Urinary bladder (tissue), 4 donors: ENCODE measurements around the gene GRPEL1. TPM values are rescaled to one million over a fixed set of nuclear protein-coding genes. Genes with fewer than 3 reads are reported as not detected.
"Not testable (repeated sequence)": the region's sequence is repeated elsewhere in the genome, so short reads cannot be mapped to it uniquely, and the experiment has no call there.

Experiments used
- DNase-seq: peaks from one replicate; pipeline ENCODE4 v3.0.0-alpha.2; 2015; ENCODE audit errors: extremely low spot score
- H3K27ac ChIP-seq: one replicate; pipeline ENCODE4 v1.5.1; 2013; ENCODE audit warnings: low read depth, mild to moderate bottlenecking, moderate library complexity
- H3K36me3 ChIP-seq: one replicate; pipeline ENCODE4 v1.6.1; 2013; ENCODE audit warnings: mild to moderate bottlenecking, moderate library complexity; ENCODE audit not compliant: insufficient read depth
- H3K4me1 ChIP-seq: one replicate; pipeline ENCODE4 v1.6.1; 2013; ENCODE audit warnings: mild to moderate bottlenecking, moderate library complexity; ENCODE audit not compliant: insufficient read depth
- H3K4me3 ChIP-seq: one replicate; pipeline ENCODE4 v1.5.1; 2013; ENCODE audit warnings: low read depth, low read length
- WGBS: extraction: QIAGEN DNeasy Blood & Tissue Kit; methylation state at CpG from one replicate; pipeline ENCODE4 v1.1.7; 2013; 5-methylcytosine and 5-hydroxymethylcytosine counted together
- polyA plus RNA-seq: library from polyadenylated mRNA; stranded (reverse); fragments of 200-250 nt; gene quantifications from one replicate; pipeline ENCODE4 v1.2.3, GENCODE V29; 2013
- total RNA-seq: library from RNA; depleted of rRNA; stranded (reverse); fragments of >200 nt; gene quantifications from one replicate; pipeline ENCODE4 v1.2.3, GENCODE V29; 2014
- donor health status: healthy with polysubstance abuse.
- donor health status: healthy.

GRPEL1 gene
- total and polyA plus RNA-seq, 2 donors = 15.9 to 27.7 TPM

GRCh38 chr4:7083597-7084563 is 16.0 kb upstream of the GRPEL1 start:
- WGBS = 68% methylated on average over 9 of the region's 9 CpGs
- H3K4me3 ChIP-seq = no peak overlapping the region
- no peaks in the 10 kb centered on the region for H3K4me1 ChIP-seq
- DNase-seq = no peak
- H3K36me3 ChIP-seq = no peaks in the 10 kb centered on the region
- H3K27ac ChIP-seq = no peak overlapping the region

- not testable (repeated sequence) for H3K4me1 ChIP-seq, H3K27ac ChIP-seq, H3K36me3 ChIP-seq, DNase-seq, H3K4me3 ChIP-seq
- 85% methylated on average over 2 of the region's 2 CpGs for WGBS
These were observed 12.0 kb upstream of the GRPEL1 start for GRCh38 chr4:7079909-7080308.

- not testable (repeated sequence) for DNase-seq, H3K36me3 ChIP-seq, H3K27ac ChIP-seq, H3K4me3 ChIP-seq, H3K4me1 ChIP-seq
These were observed 11.6 kb upstream of the GRPEL1 start for GRCh38 chr4:7079483-7079882.

GRCh38 chr4:7078025-7078424 is 10.2 kb upstream of the GRPEL1 start:
- DNase-seq = no peak
- WGBS = 86% methylated on average over 5 of the region's 5 CpGs
- Histone ChIP-seq H3K27ac (no peak overlapping the region), H3K4me3 (no peak overlapping the region), H3K4me1 (no peaks in the 10 kb centered on the region), H3K36me3 (no peaks in the 10 kb centered on the region)

GRCh38 chr4:7077371-7077770 is 9.5 kb upstream of the GRPEL1 start:
- H3K4me1 ChIP-seq = no peaks in the 10 kb centered on the region
- H3K27ac ChIP-seq = no peak overlapping the region
- no peak overlapping the region for H3K4me3 ChIP-seq
- H3K36me3 ChIP-seq = no peaks in the 10 kb centered on the region
- no peak for DNase-seq
- WGBS = 92% methylated on average over 12 of the region's 12 CpGs

GRCh38 chr4:7076696-7077082 is 8.8 kb upstream of the GRPEL1 start:
- 67% methylated on average over 6 of the region's 6 CpGs for WGBS
- Histone ChIP-seq H3K4me3 (no peak overlapping the region), H3K36me3 (no peaks in the 10 kb centered on the region), H3K27ac (no peak overlapping the region), H3K4me1 (no peaks in the 10 kb centered on the region)
- no peak for DNase-seq

- Histone ChIP-seq H3K4me3 (no peak overlapping the region), H3K4me1 (no peaks in the 10 kb centered on the region), H3K36me3 (no peaks in the 10 kb centered on the region), H3K27ac (no peak overlapping the region)
- DNase-seq = no peak
- WGBS = 85% methylated on average over 25 of the region's 25 CpGs
These were observed 8.3 kb upstream of the GRPEL1 start for GRCh38 chr4:7075962-7076695.

GRCh38 chr4:7074426-7074825 is 6.6 kb upstream of the GRPEL1 start:
- no peak overlapping the region for H3K27ac ChIP-seq
- 86% methylated on average over 9 of the region's 9 CpGs for WGBS
- H3K4me3 ChIP-seq = no peak overlapping the region
- H3K4me1 ChIP-seq = no peaks in the 10 kb centered on the region
- no peaks in the 10 kb centered on the region for H3K36me3 ChIP-seq
- no peak for DNase-seq

- no peak for DNase-seq
These were observed 5.9 kb upstream of the GRPEL1 start for GRCh38 chr4:7073526-7074390.

GRCh38 chr4:7073059-7073458 is 5.2 kb upstream of the GRPEL1 start:
- 92% methylated on average over 14 of the region's 14 CpGs for WGBS
- Histone ChIP-seq H3K36me3 (no peaks in the 10 kb centered on the region), H3K4me3 (no peak overlapping the region), H3K4me1 (no peaks in the 10 kb centered on the region), H3K27ac (no peak overlapping the region)
- no peak for DNase-seq

More at GRCh38 chr4:7073526-7074390, 5.9 kb upstream of the GRPEL1 start:
- Histone ChIP-seq H3K4me3 (no peak overlapping the region), H3K4me1 (no peaks in the 10 kb centered on the region), H3K36me3 (no peaks in the 10 kb centered on the region), H3K27ac (no peak overlapping the region)
- WGBS = 74% methylated on average over 18 of the region's 18 CpGs

GRCh38 chr4:7070729-7071511 is 3.1 kb upstream of the GRPEL1 start:
- H3K4me1 ChIP-seq = peaks cover 3% of the 10 kb centered on the region
- H3K27ac ChIP-seq = no peak overlapping the region
- H3K4me3 ChIP-seq = no peak overlapping the region
- peak; percentile 33 for DNase-seq
- no peaks in the 10 kb centered on the region for H3K36me3 ChIP-seq
- WGBS = 42% methylated on average over 23 of the region's 23 CpGs

GRCh38 chr4:7068883-7069282 is 1.0 kb upstream of the GRPEL1 start:
- DNase-seq = no peak
- Histone ChIP-seq H3K27ac (peak overlapping the region; percentile 68), H3K4me3 (peak overlapping the region; percentile 57), H3K36me3 (no peaks in the 10 kb centered on the region), H3K4me1 (peaks cover 3% of the 10 kb centered on the region)
- WGBS = 11% methylated on average over 20 of the region's 20 CpGs
